Measurements from ENCODE around the gene PCMTD2.
"Not testable (repeated sequence)": the region's sequence is repeated elsewhere in the genome, so short reads cannot be mapped to it uniquely, and the experiment has no call there.

The PCMTD2 gene

GRCh38 chr20:64230461-64231145 is 24.9 kb upstream of the PCMTD2 start:
- TF ChIP-seq MAX (IDR thresholded peaks at IDR 0.05; ENCODE audit: low read depth, low read length), result no peak
- no peak for TF ChIP-seq CTCF (IDR thresholded peaks at IDR 0.05; ENCODE audit: low read depth, low read length)
- TF ChIP-seq POLR2A (IDR thresholded peaks at IDR 0.05; ENCODE audit: extremely low read depth, insufficient read length), result no peak
- no peak for TF ChIP-seq MYC (IDR thresholded peaks at IDR 0.05; ENCODE audit: low read depth, low read length)
- no peak for DNase-seq (ENCODE audit: low read depth)
- H3K4me3 ChIP-seq (ENCODE audit: low read depth, low read length), result no peak overlapping the region

GRCh38 chr20:64231621-64232550 is 23.7 kb upstream of the PCMTD2 start:
- DNase-seq (ENCODE audit: low read depth), result no peak
- no peak overlapping the region for H3K4me3 ChIP-seq (ENCODE audit: low read depth, low read length)
- no peak for TF ChIP-seq MAX (IDR thresholded peaks at IDR 0.05; ENCODE audit: low read depth, low read length)
- TF ChIP-seq POLR2A (IDR thresholded peaks at IDR 0.05; ENCODE audit: extremely low read depth, insufficient read length), result no peak
- TF ChIP-seq CTCF (IDR thresholded peaks at IDR 0.05; ENCODE audit: low read depth, low read length), result no peak
- TF ChIP-seq MYC (IDR thresholded peaks at IDR 0.05; ENCODE audit: low read depth, low read length), result no peak

- TF ChIP-seq POLR2A (IDR thresholded peaks at IDR 0.05; ENCODE audit: extremely low read depth, insufficient read length), result no peak
- no peak for TF ChIP-seq MYC (IDR thresholded peaks at IDR 0.05; ENCODE audit: low read depth, low read length)
- no peak for TF ChIP-seq MAX (IDR thresholded peaks at IDR 0.05; ENCODE audit: low read depth, low read length)
- TF ChIP-seq CTCF (IDR thresholded peaks at IDR 0.05; ENCODE audit: low read depth, low read length), result no peak
- H3K4me3 ChIP-seq (ENCODE audit: low read depth, low read length), result no peak overlapping the region
- peak; percentile 29 for DNase-seq (ENCODE audit: low read depth)
These were observed 22.8 kb upstream of the PCMTD2 start for GRCh38 chr20:64232794-64233193.

GRCh38 chr20:64233725-64234124 is 21.8 kb upstream of the PCMTD2 start:
- no peak overlapping the region for H3K4me3 ChIP-seq (ENCODE audit: low read depth, low read length)
- DNase-seq (ENCODE audit: low read depth), result no peak
- TF ChIP-seq POLR2A (IDR thresholded peaks at IDR 0.05; ENCODE audit: extremely low read depth, insufficient read length) (no peak), MYC (IDR thresholded peaks at IDR 0.05; ENCODE audit: low read depth, low read length) (no peak), MAX (IDR thresholded peaks at IDR 0.05; ENCODE audit: low read depth, low read length) (no peak), CTCF (IDR thresholded peaks at IDR 0.05; ENCODE audit: low read depth, low read length) (no peak)

GRCh38 chr20:64234291-64234791 is 21.2 kb upstream of the PCMTD2 start:
- TF ChIP-seq POLR2A (IDR thresholded peaks at IDR 0.05; ENCODE audit: extremely low read depth, insufficient read length), result no peak
- TF ChIP-seq CTCF (IDR thresholded peaks at IDR 0.05; ENCODE audit: low read depth, low read length), result no peak
- no peak for TF ChIP-seq MYC (IDR thresholded peaks at IDR 0.05; ENCODE audit: low read depth, low read length)
- no peak for TF ChIP-seq MAX (IDR thresholded peaks at IDR 0.05; ENCODE audit: low read depth, low read length)
- DNase-seq (ENCODE audit: low read depth), result no peak
- no peak overlapping the region for H3K4me3 ChIP-seq (ENCODE audit: low read depth, low read length)

GRCh38 chr20:64234921-64235565 is 20.5 kb upstream of the PCMTD2 start:
- DNase-seq (ENCODE audit: low read depth); H3K4me3 ChIP-seq (ENCODE audit: low read depth, low read length): not testable (repeated sequence)
